Left colon (tissue), 2 donors: Measurements from ENCODE around the gene HOXA2. TPM values are rescaled to one million over a fixed set of nuclear protein-coding genes. Genes with fewer than 3 reads are reported as not detected.

Source experiments
- ATAC-seq: fragments of 200-7000 bp; cut with Tn5 transposase; one replicate; pipeline ENCODE4 v1.9.1; 2020; ENCODE audit warnings: mild to moderate bottlenecking, moderate library complexity
- DNase-seq, 2 donors: peaks; one replicate each; pipeline ENCODE4 v3.0.0-alpha.2; 2020
- intact Hi-C, 2 donors: fragments of 100-400 bp; cut with DNase I in 1 of 2; cut with micrococcal nuclease in 1 of 2; formaldehyde crosslinking; loops; one replicate each; pipeline versions ENCODE4 v1.11.2 to v1.14.0; 2022; cut with DNase I, micrococcal nuclease
- total RNA-seq, 2 donors: library from RNA; stranded (reverse); fragmentation: NEBNext Ultra II Directional; extraction: Animal tissue kit (Norgen Biotek cat#: 25700); gene quantifications; one replicate each; pipeline ENCODE4 v1.2.1, GENCODE V29; 2021
- donor health status: DM: no; HTN: no; CAD: no.
- donor health status: DM: yes; HTN: yes; CAD: no.

The HOXA2 gene
- total RNA-seq, 2 donors from 2014 or later = 2.7 to 3.2 TPM

- intact Hi-C loops = no loop called here
- DNase-seq (peak; percentile 69 to 78), ATAC-seq (peak; percentile 74)
These were observed 27.5 kb upstream of the HOXA2 start for GRCh38 chr7:27129729-27130539.

DNA sequence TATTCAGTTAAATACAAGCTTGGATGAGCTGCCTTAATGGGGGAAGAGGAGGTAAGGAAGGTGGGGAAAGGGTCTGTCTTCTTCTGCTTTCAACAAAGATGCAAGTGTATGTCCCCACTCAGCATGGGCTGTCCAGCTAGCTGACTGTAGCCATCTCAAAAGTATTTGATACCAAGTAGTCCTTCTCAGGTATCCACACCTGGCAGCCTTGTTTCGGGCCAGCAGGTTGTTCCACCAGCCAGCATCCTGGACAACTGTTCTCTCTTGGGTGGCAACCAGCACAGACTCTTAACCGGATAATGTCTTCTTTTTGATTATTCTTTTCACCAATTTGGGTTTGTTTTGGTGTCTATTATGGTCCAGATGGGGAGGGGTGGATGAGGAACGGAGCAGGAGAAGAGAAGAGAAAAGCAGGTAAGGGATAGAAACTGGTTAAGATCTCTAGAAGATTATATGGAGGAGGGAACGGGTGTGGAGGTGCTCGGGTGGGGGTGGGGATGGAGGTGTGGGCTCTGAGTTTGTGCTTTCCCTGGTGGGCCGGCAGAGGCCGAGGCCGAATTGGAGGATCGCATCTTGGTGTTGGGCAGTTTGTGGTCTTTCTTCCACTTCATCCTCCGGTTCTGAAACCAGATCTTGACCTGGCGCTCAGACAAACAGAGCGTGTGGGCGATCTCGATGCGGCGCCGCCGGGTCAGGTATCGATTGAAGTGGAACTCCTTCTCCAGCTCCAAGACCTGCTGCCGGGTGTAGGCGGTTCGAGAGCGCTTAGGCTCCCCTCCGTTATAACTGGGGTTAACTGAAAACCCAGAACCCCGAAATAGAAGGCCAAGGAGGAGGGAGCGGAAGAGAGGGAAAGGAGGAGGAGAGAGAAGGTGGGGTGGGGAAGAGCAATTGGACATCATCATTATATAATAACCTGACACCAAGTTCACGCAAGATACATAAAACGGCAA lies 26.6 kb upstream of the HOXA2 start:
- intact Hi-C loops = no loop called here
- DNase-seq (peak; percentile 35 to 48), ATAC-seq (no peak)

DNA sequence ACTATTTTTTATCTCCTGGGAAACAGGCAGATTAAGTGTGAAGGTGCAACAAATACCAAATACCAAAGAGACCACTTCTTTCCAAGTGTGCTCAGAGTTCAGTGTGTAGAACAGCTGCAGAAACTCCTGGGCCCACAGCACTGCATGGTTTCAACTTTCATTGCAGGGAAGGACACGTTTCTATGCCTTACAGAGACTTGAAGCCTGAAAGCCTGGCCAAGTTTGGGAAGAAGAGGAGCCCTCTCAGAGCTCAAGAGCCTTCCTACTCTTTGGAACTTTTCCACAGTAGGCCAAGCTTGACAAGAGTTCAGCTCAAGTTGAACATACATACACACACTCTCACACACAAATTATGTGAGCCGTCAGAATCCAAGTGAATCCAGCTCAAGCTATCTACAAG lies 25.6 kb upstream of the HOXA2 start:
- ATAC-seq (no peak), DNase-seq (no peak)
- intact Hi-C loops = no loop called here

- ATAC-seq (no peak), DNase-seq (no peak)
- intact Hi-C loops = no loop called here
These were observed 24.3 kb upstream of the HOXA2 start for GRCh38 chr7:27126596-27127327.

- intact Hi-C loops = no loop called here
- ATAC-seq = no peak
- no peak for DNase-seq
These were observed 23.5 kb upstream of the HOXA2 start for GRCh38 chr7:27125986-27126394.

GRCh38 chr7:27124902-27125689 lies 22.6 kb upstream of the HOXA2 start:
- peak; percentile 21 for ATAC-seq
- intact Hi-C loops = no loop called here

GRCh38 chr7:27124096-27124901 lies 21.8 kb upstream of the HOXA2 start:
- intact Hi-C loops = no loop called here
- ATAC-seq = no peak
- DNase-seq = peak; percentile 39 to 52

More at GRCh38 chr7:27124902-27125689, 22.6 kb upstream of the HOXA2 start:
- DNase-seq = no peak

GRCh38 chr7:27123477-27124053 lies 21.1 kb upstream of the HOXA2 start:
- DNase-seq (no peak), ATAC-seq (no peak)
- intact Hi-C loops = no loop called here

DNA sequence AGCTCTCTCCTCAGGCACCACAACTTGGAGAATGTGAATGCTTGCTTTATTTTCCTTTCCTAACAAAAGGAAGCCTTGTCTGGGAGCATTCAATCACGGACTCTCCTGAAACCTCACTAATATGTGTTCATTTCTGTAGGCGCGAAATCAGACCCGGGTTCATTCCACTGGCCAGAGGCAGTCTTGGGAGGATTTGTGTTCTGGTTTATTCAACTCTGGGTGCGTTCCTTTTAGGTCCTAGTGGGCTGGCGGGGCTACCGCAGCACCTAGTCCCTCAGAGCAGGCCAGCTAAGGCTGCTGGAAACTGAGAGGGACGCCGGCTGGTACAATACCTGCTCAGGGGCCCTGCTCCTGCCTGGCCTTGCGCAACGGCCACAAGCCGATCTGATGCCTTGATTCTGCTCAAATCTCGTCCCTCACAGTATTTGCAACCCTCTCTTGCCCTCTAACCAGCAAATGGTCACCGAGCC lies 20.6 kb upstream of the HOXA2 start:
- DNase-seq (no peak), ATAC-seq (peak; percentile 27)
- intact Hi-C loops = no loop called here

DNA sequence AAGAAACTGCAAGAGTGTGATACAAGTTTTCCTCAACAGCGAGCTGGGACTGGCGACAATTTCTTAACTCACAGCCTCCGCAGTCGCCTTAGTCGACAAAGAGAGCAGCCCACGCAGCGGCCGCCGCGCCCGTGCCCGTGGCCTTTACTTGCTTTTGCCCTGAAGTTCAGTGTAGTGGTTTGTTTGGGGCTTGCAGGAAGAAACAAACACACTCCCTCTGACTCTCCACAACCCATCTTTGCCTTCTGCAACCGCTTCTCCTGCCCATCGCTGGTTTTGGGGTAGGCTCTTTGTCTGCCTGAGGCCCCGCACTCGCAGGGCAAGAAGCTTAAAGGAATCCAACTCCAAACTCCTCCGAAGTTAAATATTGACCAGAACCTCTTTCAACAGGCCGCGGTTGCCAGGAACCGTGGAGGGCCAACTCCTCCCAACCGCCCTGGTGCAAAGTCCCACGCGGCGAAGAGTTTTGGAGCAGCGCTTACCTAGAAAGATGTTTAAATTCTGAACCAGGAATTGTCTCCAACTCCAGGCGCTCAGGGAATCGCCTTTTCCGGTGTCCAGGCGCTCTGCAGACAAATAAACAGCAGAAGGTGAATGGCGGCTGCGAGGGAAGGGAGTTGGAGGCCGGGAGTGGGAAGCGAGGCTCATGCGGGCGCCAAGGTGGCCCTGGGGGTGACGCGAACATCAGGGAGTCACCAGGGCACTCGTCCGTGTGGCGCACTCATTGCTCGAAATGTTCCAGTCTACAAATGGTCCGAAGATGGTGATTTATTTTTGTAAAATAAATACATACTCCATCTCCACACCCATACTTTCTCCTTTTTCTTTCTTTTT lies 19.8 kb upstream of the HOXA2 start:
- ATAC-seq (peak; percentile 78), DNase-seq (peak; percentile 77 to 80)
- intact Hi-C loops = no loop called here

GRCh38 chr7:27121684-27122076 lies 19.2 kb upstream of the HOXA2 start:
- DNase-seq (peak in 1 of 2 donors; percentile 36), ATAC-seq (peak; percentile 24)
- intact Hi-C loops = no loop called here

DNA sequence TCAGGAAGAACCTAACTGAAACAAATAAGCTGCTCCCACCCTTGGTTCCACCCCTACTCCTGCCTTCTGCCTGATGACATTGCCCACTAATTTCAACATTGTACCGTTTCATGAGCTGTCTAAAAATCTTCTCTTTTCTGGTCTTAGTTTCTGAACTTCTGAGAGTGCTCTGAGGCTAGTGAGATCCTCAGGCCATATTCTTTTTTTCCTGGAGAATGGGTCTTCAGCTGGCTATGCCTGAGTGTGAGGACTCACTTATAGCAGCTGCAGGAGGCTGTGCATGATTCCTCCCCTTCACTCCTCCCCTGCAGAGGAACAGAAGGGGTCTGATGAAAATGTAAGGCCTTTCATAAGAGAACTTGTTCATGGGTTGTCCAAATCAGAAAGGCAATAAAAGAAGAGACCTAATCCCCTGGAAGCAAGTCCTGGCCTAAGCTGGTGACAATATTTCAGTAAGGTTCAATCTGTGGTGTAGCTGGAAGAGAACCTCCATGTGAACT lies 17.0 kb upstream of the HOXA2 start:
- ATAC-seq (no peak), DNase-seq (no peak)
- intact Hi-C loops = no loop called here

- intact Hi-C loops = no loop called here
- no peak for ATAC-seq
- no peak for DNase-seq
These were observed 16.1 kb upstream of the HOXA2 start for GRCh38 chr7:27118580-27118979.

DNA sequence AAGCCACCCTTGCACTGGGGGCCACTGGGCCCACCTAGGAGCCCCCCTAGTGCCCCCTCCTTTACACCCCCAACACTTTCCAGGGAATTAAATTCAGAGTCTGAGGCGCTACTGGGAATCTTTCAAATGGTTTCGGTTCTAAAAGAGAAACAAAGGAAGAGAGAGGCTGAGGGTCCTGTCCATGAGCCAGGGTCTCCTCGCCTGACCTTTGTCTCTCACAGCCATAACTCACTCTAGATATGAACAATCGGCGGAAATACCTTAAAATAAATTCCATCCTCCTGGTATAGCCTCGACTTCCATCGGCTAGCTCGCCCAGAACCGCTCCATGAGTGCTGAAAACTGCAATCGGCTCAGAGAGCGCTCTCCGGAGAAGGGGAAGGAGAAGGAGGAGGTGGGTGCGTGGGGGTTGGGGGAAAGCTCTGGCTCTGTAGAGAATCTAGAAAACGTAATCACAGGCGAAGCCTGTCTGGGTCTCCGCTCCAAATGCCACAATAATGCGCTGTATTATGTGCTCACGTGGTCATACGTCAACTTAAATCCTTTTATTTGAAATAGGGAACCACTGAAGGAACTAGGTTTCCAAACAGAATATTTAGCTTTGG lies 15.5 kb upstream of the HOXA2 start:
- ATAC-seq (no peak), DNase-seq (no peak)
- intact Hi-C loops = no loop called here

- no peak for DNase-seq
- intact Hi-C loops = no loop called here
- ATAC-seq = no peak
These were observed 14.7 kb upstream of the HOXA2 start for GRCh38 chr7:27116962-27117886.
